Stimulated activated CD4-positive, alpha-beta T cell treated with anti-CD3 and anti-CD28 coated beads, Interleukin-1b, Interleukin-23, amount 100 ng/mL, for 1 hour (primary cell): Measurements from ENCODE around the gene TUBB4A.

ENCODE experiments used
- DNase-seq, 2 donors: peaks; one replicate each; pipeline ENCODE4 v3.0.0-alpha.2; 2020; ENCODE audit warnings: low read depth in 2 of 2

Gene TUBB4A

DNA sequence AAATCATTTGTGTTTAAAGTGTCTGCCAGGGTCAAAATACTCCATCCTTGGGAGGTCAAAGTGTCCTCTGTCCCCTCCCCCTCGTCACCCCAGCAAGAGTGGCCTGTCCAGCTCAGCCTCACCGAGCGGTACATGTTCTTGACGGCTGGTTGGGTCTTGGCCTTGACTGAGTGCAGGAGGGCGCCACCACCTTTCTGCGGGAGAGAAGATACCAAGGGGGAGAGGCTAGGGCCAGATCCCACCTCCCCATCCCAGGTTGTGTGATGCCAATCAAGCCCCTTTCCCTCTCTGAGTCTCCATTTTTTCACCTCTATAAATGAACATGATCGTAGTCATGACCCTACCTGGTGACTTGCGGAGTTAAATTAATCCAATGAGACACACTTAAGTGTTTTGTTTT, 31.9 kb downstream of the TUBB4A start:
- no peak for DNase-seq

DNA sequence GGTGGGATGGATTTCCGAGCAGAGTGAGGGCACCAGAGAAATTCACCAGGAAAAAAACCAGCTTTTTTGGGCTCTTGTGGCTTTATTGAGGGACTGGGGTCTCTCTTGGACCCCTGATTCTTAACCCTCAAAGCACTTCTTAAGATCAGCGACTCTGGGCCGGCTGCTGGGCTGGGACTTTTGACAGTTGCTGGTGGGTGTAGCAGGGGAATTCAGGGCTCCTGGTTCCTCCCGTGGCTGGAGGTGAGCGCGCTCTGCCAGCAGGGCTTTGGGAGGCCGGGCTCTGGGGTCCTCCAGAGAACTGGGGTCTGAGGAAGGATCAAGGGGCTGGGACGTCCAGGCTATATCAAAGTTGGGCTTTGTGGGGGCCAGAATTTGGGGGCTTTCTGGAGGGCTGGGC, 34.7 kb downstream of the TUBB4A start:
- no peak for DNase-seq

DNA sequence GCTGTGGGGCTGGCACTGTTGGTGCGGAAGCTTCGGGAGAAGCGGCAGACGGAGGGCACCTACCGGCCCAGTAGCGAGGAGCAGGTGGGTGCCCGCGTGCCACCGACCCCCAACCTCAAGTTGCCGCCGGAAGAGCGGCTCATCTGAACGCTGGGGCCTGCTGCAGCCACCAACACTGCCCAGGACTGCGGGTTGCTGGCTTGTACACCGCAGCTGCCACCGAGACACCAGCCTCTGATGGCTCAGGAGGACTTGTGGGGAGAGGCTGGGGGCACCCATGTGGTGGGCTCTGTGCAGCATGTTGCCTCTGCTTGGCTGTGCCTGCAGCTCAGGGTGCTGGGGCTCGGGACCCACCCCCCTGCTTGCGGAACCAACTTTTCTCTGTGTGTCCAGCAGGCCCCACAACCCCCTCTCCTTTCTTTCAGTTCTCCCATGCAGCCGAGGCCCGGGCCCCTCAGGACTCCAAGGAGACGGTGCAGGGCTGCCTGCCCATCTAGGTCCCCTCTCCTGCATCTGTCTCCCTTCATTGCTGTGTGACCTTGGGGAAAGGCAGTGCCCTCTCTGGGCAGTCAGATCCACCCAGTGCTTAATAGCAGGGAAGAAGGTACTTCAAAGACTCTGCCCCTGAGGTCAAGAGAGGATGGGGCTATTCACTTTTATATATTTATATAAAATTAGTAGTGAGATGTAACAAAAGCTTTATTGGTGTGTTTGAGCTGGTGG, 35.4 kb downstream of the TUBB4A start:
- no peak for DNase-seq

DNA sequence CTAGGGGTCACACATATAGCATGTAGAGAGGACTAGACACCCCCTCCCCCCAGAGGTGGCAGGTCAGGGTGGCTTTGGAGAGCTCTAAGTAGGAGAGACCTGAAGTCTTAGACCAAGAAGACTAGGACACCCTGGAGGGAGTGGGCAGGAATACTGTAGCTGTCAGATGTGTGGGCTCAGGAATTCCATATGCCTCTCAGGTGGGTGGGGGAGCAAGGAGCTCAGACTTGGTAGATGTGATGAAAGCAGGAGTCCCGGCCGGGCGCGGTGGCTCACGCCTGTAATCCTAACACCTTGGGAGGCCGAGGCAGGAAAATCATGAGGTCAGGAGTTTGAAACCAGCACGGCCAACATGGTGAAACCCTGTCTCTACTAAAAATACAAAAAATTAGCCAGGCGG, 36.4 kb downstream of the TUBB4A start:
- DNase-seq, result no peak

DNA sequence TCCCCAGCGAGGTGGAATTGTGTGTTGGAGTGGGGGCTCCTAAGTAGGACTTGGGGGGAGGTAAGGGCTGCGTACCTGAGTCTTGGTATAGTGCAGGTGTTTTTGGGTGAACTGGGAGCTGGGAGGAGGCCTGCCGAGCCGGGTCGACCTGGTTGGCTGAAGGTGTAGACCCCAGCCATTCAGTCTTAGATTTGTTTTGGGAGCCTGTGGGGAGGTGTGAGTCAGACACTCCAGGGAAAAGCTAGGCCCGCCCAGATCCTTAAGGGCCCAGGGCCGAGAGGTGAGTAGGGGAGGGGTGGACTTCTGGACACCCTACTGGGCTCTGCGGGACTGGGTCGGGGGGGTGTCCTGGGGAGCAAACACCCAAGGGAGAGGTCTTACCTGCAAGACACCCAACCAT, 37.1 kb downstream of the TUBB4A start:
- DNase-seq, result no peak

DNA sequence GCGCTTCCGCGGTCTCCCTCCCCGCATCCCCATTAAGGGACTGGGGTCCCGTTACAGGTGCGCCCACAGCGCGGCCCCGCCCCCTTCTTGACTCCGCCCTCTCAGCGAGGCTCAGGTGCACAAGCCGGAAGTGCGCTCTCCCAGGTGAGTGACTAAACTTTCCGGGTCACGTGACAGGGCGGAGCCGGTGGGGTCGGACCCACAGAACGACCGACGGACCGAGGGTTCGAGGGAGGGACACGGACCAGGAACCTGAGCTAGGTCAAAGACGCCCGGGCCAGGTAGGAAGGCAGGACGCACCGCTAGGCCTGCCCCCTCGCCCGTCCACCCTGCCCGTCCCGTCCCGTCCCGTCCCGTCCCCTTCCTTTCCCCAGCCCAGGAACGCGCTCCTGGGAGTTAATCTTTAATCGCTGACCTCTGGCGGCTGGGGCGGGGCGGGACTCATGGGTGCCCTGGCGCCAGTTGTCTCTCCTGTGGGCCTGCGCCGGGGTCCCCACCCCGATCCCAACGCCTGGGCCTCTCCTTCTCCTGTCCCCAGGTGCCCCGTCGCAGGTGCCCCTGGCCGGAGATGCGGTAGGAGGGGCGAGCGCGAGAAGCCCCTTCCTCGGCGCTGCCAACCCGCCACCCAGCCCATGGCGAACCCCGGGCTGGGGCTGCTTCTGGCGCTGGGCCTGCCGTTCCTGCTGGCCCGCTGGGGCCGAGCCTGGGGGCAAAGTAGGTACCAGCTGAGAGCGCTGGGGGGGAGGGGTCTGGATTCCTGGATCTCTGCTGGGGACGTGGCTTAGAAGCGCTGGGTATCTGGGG, 37.8 kb downstream of the TUBB4A start, which contains the start of gene CRB3:
TSS of gene CRB3 (plus strand) at position 202 of the 804 bp plus-strand sequence. CDS start at position 633, 431 bp downstream.
- DNase-seq, result no peak

DNA sequence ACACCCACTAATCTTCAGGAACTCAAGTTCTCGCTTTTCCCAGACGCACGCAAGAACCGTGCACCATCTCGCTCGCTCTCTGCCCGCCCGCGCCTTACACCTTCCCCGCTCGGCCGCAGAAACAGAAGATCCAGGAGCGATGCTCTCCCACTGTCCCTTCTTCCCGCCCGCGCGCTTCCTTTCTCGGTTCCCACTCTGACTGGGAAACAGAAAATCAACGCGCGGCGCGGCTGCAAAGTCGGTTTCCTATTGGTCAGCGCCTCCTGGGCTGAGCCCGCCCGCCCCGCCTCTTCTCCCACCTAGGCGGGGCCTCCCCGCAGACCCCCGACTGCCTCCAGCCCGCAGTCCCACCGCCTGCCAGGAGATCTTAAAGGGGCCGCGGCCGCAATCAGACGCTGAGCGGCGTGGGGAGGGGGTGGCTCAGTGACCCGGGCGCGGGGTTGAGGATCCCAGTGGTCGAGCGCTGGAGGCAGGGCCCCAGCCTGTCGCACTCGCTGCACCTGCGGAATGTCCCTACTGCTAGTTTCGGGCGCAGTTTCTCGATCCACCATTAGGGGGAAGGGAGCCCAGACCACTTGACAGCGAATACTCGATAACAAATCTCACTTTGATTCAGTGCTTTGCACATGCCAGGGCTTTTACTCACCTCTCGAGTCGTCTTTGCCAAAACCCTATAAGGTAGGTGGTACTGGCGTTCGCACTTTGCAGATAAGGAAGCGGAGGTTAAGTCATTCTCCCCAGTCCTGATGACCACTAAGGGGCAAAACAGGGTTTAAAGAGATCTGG, 41.8 kb downstream of the TUBB4A start:
- peak; percentile 91 to 93 for DNase-seq

DNA sequence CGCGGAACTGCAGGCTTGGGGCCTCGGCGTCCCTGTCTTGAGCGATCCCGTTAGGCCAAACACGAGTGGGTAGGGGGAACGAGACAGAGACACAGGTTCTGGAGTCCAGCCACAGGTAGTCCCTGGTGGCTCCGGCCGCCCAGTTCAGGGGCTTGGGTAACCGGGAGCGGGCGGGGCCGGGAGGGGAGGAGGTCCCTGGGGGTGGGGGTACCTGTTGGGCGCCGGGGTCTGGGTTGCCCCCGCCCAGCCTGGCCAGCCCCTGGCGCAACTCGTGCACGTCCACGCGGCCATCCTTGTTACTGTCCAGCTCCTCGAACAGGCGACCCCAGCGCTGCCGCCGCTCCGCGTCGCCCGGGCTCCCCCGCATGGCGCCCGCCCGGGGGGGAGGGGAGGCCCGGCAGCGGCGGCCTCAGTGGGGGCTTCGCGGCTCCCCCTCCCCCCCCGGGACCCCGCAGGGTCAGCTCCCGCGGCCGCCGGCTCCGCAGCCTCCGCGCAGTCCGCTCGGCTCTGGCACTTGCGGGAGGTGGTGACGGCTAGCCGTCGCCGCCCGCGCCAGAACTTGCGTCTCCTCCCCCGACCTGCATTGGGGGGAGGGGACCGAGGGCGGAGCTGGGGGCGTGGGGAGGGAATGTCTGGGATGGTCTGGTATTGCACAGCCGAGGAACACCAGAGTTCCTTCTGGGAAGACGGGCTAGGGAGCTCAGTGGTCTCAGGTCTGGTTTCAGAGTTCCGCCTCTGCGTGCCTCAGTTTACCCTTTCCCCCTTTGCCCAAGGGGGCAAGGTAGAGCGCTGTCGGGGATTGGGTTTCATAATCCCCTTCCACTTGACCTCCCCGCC, 42.6 kb downstream of the TUBB4A start, which contains the start of gene SLC25A23:
TSS of gene SLC25A23 (minus strand) at position 531 of the 837 bp plus-strand sequence. CDS start at position 367, 164 bp downstream.
- DNase-seq, result peak in 1 of 2 donors; percentile 43

DNA sequence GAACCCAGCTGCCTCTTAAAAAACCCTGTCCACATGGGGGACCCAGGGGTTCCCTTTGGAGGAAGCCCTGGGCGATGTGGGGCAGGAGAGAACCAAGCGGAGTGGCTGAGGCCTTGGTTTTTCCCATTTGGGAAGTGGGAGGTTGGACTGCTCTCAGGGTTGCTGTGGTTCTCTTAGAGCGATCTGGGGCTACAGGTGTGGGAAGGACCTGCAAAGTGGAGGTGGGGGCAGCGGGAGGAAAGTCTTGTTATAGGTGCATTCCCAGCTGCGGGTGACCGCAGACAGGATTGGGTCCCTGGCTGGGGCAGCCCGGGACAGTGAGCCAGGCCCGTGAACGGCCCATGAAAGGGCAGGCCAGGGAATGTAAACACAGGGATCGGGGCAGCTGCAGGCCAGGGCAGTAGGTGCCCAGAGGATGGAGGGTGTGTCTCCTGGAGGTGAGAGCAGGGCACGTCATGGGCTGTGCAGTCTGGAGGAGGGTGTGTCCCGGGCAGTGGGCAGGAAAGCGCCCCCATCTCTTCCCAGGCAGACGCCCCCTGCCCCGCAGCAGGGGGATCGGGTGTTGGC, 43.3 kb downstream of the TUBB4A start:
- DNase-seq, result no peak

DNA sequence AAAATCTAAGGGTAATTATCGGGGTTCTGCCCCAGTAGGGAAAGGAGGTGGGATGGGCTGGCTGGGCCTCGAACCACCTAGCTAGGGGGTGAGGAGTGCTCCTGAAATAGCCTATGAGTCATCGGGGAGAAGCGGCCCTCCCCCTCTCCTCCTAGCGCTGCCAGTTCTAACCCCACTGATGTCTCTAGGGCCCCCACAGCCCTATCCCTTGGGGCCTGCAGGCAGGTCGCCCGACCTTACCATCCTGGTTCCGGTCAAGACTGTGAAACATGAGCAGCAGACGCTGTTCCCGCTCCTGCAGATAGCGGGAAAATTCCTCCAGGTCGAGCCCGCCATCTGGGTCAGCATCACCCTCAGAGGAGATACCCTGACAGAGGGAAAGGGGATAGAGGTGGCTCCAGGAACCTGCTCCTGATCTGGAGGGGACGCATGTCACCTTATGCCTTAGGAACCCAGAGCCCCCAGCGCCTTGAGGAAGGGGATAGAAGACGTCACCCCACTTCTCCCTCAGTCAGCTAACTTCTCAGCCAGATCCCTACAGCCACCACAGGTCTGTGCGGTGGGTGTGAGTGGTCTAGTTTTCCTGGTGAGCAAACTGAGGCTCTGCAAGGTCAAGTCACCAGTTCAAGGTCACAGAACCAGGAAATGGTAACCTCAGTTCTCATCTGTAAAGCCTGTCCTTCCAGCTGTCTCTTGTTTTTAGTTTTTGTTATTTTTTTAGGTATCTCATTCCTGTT, 44.0 kb downstream of the TUBB4A start:
- no peak for DNase-seq

DNA sequence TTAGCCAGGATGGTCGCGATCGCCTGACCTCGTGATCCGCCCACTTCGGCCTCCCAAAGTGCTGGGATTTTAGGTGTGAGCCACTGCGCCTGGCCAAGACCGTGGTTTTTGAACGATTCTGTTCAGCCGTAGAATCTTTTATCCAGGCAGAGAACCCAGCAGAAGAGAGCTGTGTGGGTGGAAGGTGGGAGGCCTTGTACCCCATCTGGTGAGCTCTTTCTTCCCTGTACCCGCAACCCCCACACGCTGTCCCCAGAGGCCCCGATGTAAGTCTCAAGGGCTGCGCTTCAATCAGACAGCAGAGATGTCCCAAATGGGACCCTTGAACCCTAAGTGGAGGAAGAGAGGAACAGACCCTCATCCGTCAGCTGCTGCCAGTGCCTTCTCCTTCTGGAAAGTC, 46.2 kb downstream of the TUBB4A start:
- no peak for DNase-seq

DNA sequence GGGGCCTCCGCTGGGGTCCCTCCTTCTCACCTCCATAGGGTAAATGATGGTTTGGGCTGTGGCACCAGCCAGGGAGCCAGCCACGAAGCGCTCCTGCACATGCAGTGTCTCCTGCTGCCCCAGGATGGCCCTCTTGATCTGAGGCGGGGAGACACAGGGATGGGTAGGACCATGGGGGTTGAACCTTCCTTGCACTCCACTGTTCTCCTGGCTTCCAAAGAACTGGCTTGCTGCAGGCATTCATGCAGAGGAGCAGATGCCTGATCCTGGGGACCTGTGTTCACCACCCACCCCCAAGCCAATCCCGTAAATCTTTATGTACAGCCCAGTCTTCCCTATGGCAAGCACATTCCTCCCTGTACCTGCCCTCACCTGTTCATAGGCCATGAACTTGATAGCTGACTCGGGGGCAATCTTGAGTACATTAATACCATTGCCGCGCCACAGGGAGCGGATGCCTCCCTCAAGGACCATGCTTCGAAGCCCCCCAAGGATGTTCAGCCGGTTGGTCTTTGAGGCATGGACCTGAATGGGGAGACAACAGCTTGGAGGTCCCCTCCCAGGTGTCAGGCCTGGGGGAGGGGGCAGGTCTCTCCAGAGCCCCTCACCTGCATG, 48.1 kb downstream of the TUBB4A start:
- no peak for DNase-seq

DNA sequence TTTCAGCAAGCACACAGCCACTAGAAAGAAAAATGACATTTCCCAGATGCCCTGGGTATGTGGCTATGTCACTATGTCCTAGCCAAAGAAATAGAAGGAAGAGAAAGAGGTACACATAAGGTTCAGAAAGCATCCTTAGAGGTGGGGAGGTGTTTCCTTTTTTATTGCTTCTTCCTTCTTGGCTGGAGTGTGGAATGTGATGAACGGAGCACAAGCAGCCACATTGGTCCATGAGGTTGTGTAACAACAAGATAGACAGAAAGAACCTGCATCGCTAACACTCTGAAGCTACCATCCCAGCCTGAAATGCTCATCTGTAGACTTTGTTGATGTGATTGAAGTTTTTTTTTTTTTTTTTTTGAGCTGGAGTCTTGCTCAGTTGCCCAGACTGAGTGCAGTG, 49.2 kb downstream of the TUBB4A start:
- no peak for DNase-seq

DNA sequence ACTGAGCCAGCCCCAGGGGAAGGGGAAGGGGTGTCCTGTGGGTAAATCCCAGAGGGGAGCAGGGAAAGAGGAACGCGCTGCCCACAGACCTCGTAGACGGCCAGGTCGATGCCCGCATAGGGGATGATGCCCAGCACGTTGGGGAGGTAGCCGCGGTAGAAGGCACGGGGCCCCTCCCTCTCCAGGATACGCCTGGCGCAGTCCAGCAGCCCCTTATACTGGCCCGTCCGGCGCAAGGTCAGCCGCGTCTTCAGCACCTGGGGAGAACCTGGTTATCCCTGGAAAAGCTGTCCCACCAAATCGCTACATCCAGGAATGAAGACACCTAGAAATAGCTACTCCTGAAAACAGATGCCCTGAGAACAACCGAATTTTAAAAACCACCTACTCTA, 49.9 kb downstream of the TUBB4A start:
- DNase-seq, result no peak

DNA sequence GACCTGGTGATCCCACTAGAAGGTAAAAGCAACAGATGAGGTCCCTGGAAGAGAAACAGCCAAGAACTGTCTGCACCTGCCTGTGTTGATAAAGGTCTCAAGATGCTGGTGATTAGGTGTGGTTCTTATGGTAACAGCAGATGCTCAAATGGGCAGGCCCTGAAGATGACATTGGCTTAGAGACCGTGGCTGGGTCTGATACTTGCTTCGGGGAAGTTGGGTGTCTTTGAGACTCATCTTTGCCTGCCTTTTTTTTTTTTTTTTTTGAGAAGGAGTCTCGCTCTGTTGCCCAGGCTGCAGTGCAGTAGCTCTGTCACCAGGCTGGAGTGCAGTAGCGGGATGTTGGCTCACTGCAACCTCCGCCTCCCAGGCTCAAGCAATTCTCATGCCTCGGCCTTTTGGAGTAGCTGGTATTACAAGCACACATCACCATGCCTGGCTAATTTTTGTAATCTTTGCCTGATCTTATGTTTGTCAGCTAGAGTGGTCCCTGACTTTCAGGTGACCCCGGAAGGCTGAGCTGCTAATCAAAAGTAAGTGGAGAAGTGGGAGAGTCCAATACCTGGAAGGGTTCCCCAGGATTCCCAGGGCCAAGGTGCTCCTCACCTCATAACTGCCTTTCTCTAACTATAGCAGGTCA, 50.4 kb downstream of the TUBB4A start:
- DNase-seq, result no peak

DNA sequence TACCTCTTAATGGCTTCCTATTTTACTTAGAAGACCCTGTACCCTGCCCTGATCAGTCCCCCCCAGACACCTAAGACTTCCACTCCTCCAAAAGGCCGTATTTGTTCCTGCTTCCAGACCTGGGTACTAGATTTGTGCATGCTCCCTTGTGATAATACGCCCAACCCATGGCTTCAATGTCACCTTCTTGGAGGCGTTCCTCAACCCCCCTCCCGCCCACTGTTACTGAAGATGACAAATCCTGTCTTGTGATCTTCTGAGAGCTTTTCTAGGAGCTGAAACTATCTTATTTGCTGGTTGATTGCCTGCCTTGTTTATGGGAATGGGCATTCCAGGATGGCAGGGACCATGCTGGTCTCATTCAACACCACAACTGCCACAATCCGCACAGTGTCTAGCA, 51.9 kb downstream of the TUBB4A start:
- DNase-seq, result no peak

DNA sequence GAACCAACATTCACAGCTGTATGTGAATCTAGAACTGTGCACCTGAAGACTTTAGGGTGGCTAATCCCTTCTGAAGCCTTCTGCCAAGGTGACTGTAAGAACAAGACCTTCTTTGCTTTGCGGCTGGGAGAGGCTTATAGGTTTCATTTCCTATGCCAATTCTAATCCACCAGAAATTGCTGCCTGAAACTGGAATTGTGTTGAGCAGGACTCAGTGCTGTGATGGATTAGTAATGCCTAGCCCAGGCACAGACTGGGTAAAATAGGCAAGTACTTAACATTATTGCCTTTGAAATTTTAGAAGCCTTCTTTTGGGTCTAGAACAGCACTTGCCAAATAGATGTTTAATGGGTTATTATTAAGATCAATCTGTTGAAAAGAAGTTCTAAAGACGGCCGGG, 54.1 kb downstream of the TUBB4A start:
- no peak for DNase-seq

DNA sequence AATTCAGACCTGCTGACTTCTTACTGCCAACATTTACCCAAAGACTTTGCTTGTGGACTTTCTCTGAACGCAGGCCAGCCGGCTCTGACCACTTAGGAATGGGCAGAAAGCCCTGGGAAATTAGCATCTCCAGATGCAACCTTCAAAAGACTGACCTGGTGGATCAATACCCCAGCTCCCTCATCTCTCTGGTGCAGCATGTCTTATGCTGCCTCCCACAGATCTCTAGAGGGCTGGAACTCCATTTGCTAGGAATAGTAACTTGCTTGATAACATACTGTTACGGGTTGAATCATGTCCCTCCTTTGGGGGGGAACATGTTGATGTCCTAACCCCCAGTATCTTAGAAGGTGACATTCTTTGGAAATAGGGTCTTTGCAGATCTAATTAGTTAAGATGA, 55.7 kb downstream of the TUBB4A start:
- DNase-seq, result no peak
